Activated CD4-positive, alpha-beta T cell treated with anti-CD3 and anti-CD28 coated beads for 4 hours (primary cell): ENCODE measurements around the gene SUMO4.
A peak's percentile ranks its signal among the peaks of the same experiment; 100 is the strongest.

Experiments
- DNase-seq, 2 donors: peaks; one replicate each; pipeline ENCODE4 v3.0.0-alpha.2; 2020

The SUMO4 gene

GRCh38 chr6:149392093-149392492 is 8.0 kb upstream of the SUMO4 start:
- DNase-seq, result no peak

- no peak for DNase-seq
These were observed 7.5 kb upstream of the SUMO4 start for GRCh38 chr6:149392535-149392934.

GRCh38 chr6:149393002-149393679 is 6.9 kb upstream of the SUMO4 start:
- DNase-seq, result no peak

- no peak for DNase-seq
These were observed 4.9 kb upstream of the SUMO4 start for GRCh38 chr6:149395185-149395584.

GRCh38 chr6:149397384-149397783 is 2.7 kb upstream of the SUMO4 start:
- no peak for DNase-seq

- no peak for DNase-seq
These were observed 3.5 kb downstream of the SUMO4 start for GRCh38 chr6:149403534-149403933.

GRCh38 chr6:149405823-149406765 is 6.0 kb downstream of the SUMO4 start:
- no peak for DNase-seq

GRCh38 chr6:149409617-149410016 is 9.6 kb downstream of the SUMO4 start:
- DNase-seq, result no peak

GRCh38 chr6:149410557-149410956 is 10.5 kb downstream of the SUMO4 start:
- no peak for DNase-seq

- no peak for DNase-seq
These were observed 13.9 kb downstream of the SUMO4 start for GRCh38 chr6:149414009-149414408.

GRCh38 chr6:149414821-149415220 is 14.8 kb downstream of the SUMO4 start:
- no peak for DNase-seq

- no peak for DNase-seq
These were observed 19.8 kb downstream of the SUMO4 start for GRCh38 chr6:149419696-149420404.

- no peak for DNase-seq
These were observed 21.1 kb downstream of the SUMO4 start for GRCh38 chr6:149421132-149421531.

GRCh38 chr6:149422581-149422980 is 22.5 kb downstream of the SUMO4 start:
- DNase-seq, result no peak

GRCh38 chr6:149423964-149424440 is 23.9 kb downstream of the SUMO4 start:
- no peak for DNase-seq

GRCh38 chr6:149425224-149425623 is 25.2 kb downstream of the SUMO4 start:
- DNase-seq, result no peak

- DNase-seq, result no peak
These were observed 25.7 kb downstream of the SUMO4 start for GRCh38 chr6:149425754-149426153.

GRCh38 chr6:149428606-149429005 is 28.5 kb downstream of the SUMO4 start:
- no peak for DNase-seq

GRCh38 chr6:149429427-149430360 is 29.6 kb downstream of the SUMO4 start:
- DNase-seq, result no peak

GRCh38 chr6:149431905-149432775 is 32.1 kb downstream of the SUMO4 start:
- DNase-seq, result peak; percentile 86 to 94

GRCh38 chr6:149433405-149433804 is 33.3 kb downstream of the SUMO4 start:
- no peak for DNase-seq
